SJCRH30 (cell line): ENCODE measurements around the gene GRB7. TPM values are rescaled to one million over a fixed set of nuclear protein-coding genes. Genes with fewer than 3 reads are reported as not detected.
"Not testable (repeated sequence)": the region's sequence is repeated elsewhere in the genome, so short reads cannot be mapped to it uniquely, and the experiment has no call there.

Experiments
- DNase-seq, 2 experiments: peaks; one replicate each; pipeline ENCODE4 v3.0.0-alpha.2; 2015 to 2020
- H3K27ac ChIP-seq: fragments of 250-450 bp; sonication (Bioruptor Pico); 2 replicates; pipeline ENCODE4 v1.5.1; 2020; ENCODE audit warnings: mild to moderate bottlenecking, moderate library complexity
- H3K27me3 ChIP-seq: fragments of 250-450 bp; sonication (Bioruptor Pico); 2 replicates; pipeline ENCODE4 v1.5.1; 2020; ENCODE audit warnings: mild to moderate bottlenecking, moderate library complexity
- H3K36me3 ChIP-seq: fragments of 250-450 bp; sonication (Bioruptor Pico); 2 replicates; pipeline ENCODE4 v1.5.1; 2020; ENCODE audit warnings: mild to moderate bottlenecking, moderate library complexity
- H3K4me1 ChIP-seq: fragments of 250-450 bp; sonication (Bioruptor Pico); 2 replicates; pipeline ENCODE4 v1.5.1; 2020; ENCODE audit warnings: mild to moderate bottlenecking, moderate library complexity
- H3K4me3 ChIP-seq: fragments of 250-450 bp; sonication (Bioruptor Pico); 2 replicates; pipeline ENCODE4 v1.5.1; 2020; ENCODE audit warnings: mild to moderate bottlenecking, moderate library complexity
- H3K9me3 ChIP-seq: fragments of 250-450 bp; sonication (Bioruptor Pico); replicated peaks from 2 replicates; pipeline ENCODE4 v1.5.1; 2020; ENCODE audit warnings: mild to moderate bottlenecking, moderate library complexity
- total RNA-seq: library from RNA; depleted of rRNA; stranded (reverse); fragments of >200 nt; shearing (Covaris generic); gene quantifications from 2 replicates; pipeline ENCODE4 v1.2.3, GENCODE V29; 2014

The GRB7 gene
- total RNA-seq, 1 experiment from 2014 or later, result not detected

DNA sequence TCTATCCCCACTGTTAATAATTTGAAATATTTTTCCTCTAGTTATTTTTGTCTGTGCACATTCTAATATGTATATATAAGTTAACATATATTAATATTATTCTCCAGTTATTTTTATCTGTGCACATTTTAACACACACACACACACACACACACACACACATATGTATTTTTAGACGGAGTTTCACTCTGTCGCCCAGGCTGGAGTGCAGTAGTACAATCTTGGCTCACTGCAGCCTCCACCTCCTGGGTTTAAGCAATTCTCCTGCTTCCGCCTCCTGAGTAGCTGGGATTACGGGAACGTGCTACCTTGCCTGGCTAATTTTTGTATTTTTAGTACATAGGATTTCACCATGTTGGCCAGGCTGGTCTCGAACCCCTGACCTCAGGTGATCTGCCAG is 20.1 kb upstream of the GRB7 start:
- Histone ChIP-seq H3K4me3 (no peak overlapping the region), H3K9me3 (no peaks in the 10 kb centered on the region), H3K4me1 (no peaks in the 10 kb centered on the region), H3K27me3 (no peaks in the 10 kb centered on the region), H3K36me3 (no peaks in the 10 kb centered on the region), H3K27ac (no peak overlapping the region)
- DNase-seq, result no peak

DNA sequence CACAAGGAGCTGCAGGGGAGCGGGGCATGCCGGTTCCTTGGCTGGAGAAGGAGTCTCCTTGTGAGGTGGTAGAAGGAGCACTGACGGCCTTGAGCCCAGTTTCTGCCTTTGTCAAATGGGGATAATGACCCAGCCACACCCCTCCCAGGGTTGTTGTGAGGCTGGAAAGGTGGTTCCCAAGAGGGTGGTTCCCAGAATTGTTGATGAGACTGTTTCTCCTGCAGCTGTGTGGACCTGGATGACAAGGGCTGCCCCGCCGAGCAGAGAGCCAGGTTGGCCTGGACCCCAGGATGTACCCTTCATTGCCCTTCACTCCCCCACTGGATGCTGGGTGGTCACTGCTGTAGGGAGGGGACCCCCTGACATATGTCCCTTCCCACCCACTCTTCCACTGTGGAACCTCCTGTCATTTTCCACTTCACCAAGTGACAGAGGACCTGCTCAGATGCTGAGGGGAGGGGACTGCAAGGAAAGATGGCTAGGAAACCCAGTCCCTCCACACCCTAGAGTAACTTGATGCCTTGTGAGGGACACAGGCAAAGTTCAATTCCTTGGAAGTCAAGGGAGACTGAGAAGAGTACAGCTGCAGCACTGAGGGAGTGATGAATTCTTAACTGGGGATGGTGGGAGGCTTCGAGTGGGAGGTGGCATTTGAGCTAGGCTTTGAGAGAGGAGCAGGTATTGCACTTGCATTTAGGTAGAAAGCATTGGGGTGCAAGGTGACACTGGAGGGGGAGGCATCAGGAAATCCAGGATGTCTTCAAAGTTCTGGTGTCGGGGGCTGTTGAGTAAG is 18.0 kb upstream of the GRB7 start:
- Histone ChIP-seq H3K36me3 (no peaks in the 10 kb centered on the region), H3K4me1 (no peaks in the 10 kb centered on the region), H3K4me3 (no peak overlapping the region), H3K27ac (no peak overlapping the region), H3K9me3 (no peaks in the 10 kb centered on the region), H3K27me3 (no peaks in the 10 kb centered on the region)
- no peak for DNase-seq

DNA sequence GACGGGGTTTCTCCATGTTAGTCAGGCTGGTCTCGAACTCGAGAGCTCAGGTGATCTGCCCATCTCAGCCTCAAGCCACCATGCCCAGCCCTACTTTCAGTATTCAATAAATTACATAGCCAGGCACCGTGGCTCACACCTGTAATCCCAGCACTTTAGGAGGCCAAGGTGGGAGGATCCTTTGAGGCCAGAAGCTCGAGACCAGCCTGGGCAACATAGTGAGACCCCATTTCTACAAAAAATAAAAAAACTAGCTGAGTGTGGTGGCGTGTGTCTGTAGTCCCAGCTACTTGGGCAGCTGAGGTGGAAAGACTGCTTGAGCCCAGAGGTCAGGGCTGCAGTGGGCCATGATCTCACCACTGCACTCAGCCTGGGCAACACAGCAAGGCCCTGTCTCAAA is 15.6 kb upstream of the GRB7 start:
- H3K4me3 ChIP-seq, result no peak overlapping the region
- no peak for DNase-seq
- H3K9me3 ChIP-seq, result no peaks in the 10 kb centered on the region
- H3K4me1 ChIP-seq, result no peaks in the 10 kb centered on the region
- H3K36me3 ChIP-seq, result no peaks in the 10 kb centered on the region
- H3K27ac ChIP-seq, result no peak overlapping the region
- no peaks in the 10 kb centered on the region for H3K27me3 ChIP-seq

DNA sequence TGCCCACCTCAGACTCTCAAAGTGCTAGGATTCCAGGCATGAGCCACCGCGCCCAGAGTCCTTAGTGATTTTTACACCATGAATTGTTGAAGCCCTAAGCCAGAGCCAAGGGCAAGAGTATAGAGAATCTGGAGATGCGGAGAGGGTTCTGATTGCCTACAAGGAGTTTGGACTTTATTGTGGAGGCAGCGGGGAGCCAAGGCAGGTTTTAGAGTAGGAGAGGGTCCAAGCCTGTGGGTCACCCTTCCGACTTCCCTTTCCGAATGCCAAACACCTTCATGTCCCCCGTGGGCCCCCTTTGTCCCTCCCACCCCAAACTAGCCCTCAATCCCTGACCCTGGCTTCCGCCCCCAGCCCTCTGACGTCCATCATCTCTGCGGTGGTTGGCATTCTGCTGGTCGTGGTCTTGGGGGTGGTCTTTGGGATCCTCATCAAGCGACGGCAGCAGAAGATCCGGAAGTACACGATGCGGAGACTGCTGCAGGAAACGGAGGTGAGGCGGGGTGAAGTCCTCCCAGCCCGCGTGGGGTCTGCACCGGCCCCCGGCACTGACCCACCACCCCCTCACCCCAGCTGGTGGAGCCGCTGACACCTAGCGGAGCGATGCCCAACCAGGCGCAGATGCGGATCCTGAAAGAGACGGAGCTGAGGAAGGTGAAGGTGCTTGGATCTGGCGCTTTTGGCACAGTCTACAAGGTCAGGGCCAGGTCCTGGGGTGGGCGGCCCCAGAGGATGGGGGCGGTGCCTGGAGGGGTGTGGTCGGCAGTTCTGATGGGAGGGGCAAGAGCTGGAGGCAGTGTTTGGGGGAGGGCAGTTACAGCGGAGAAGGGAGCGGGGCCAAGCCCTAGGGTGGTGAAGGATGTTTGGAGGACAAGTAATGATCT is 14.5 kb upstream of the GRB7 start:
- Histone ChIP-seq H3K9me3 (no peaks in the 10 kb centered on the region), H3K27me3 (no peaks in the 10 kb centered on the region), H3K4me1 (no peaks in the 10 kb centered on the region), H3K4me3 (no peak overlapping the region), H3K36me3 (no peaks in the 10 kb centered on the region), H3K27ac (no peak overlapping the region)
- no peak for DNase-seq

DNA sequence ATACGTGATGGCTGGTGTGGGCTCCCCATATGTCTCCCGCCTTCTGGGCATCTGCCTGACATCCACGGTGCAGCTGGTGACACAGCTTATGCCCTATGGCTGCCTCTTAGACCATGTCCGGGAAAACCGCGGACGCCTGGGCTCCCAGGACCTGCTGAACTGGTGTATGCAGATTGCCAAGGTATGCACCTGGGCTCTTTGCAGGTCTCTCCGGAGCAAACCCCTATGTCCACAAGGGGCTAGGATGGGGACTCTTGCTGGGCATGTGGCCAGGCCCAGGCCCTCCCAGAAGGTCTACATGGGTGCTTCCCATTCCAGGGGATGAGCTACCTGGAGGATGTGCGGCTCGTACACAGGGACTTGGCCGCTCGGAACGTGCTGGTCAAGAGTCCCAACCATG is 13.0 kb upstream of the GRB7 start:
- no peaks in the 10 kb centered on the region for H3K36me3 ChIP-seq
- DNase-seq, result no peak
- no peaks in the 10 kb centered on the region for H3K9me3 ChIP-seq
- no peaks in the 10 kb centered on the region for H3K27me3 ChIP-seq
- no peak overlapping the region for H3K27ac ChIP-seq
- no peak overlapping the region for H3K4me3 ChIP-seq
- no peaks in the 10 kb centered on the region for H3K4me1 ChIP-seq

DNA sequence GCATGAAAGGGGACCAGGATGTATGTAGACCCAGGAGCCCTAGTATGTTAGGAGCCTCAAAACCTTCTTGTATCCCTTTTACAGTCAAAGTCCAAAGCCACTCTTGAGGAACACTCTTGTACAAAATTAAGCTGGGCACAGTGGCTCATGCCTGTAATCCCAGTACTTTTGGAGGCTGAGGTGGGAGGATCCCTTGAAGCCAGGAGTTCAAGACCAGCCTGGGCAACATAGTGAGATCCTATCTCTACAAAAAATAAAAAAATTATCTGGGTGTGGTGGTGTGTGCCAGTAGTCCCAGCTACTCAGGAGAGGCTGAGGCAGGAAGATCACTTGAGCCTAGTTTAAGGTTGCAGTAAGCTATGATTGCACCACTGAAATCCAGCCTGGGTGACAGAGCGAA is 11.8 kb upstream of the GRB7 start:
- DNase-seq, H3K36me3 ChIP-seq, H3K4me1 ChIP-seq, H3K9me3 ChIP-seq, H3K4me3 ChIP-seq, H3K27ac ChIP-seq, H3K27me3 ChIP-seq: not testable (repeated sequence)

DNA sequence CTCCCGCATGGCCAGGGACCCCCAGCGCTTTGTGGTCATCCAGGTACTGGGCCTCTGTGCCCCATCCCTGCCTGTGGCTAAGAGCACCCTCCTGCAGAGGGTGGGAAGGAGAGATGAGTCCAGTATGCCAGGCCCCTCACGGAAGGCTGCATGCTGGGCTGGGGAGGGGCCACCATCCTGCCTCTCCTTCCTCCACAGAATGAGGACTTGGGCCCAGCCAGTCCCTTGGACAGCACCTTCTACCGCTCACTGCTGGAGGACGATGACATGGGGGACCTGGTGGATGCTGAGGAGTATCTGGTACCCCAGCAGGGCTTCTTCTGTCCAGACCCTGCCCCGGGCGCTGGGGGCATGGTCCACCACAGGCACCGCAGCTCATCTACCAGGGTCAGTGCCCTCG is 11.1 kb upstream of the GRB7 start:
- no peak for DNase-seq
- no peaks in the 10 kb centered on the region for H3K4me1 ChIP-seq
- H3K9me3 ChIP-seq, result no peaks in the 10 kb centered on the region
- no peak overlapping the region for H3K4me3 ChIP-seq
- H3K36me3 ChIP-seq, result no peaks in the 10 kb centered on the region
- no peak overlapping the region for H3K27ac ChIP-seq
- no peaks in the 10 kb centered on the region for H3K27me3 ChIP-seq

DNA sequence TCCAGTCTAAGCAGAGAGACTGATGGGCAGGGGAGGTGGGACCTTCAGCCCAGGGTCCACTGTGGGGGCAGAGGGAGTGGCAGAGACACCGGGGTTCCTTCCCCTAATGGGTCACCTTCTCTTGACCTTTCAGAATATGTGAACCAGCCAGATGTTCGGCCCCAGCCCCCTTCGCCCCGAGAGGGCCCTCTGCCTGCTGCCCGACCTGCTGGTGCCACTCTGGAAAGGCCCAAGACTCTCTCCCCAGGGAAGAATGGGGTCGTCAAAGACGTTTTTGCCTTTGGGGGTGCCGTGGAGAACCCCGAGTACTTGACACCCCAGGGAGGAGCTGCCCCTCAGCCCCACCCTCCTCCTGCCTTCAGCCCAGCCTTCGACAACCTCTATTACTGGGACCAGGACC is 10.2 kb upstream of the GRB7 start:
- no peak overlapping the region for H3K4me3 ChIP-seq
- no peaks in the 10 kb centered on the region for H3K36me3 ChIP-seq
- H3K27me3 ChIP-seq, result no peaks in the 10 kb centered on the region
- no peak for DNase-seq
- H3K4me1 ChIP-seq, result no peaks in the 10 kb centered on the region
- no peak overlapping the region for H3K27ac ChIP-seq
- H3K9me3 ChIP-seq, result no peaks in the 10 kb centered on the region

DNA sequence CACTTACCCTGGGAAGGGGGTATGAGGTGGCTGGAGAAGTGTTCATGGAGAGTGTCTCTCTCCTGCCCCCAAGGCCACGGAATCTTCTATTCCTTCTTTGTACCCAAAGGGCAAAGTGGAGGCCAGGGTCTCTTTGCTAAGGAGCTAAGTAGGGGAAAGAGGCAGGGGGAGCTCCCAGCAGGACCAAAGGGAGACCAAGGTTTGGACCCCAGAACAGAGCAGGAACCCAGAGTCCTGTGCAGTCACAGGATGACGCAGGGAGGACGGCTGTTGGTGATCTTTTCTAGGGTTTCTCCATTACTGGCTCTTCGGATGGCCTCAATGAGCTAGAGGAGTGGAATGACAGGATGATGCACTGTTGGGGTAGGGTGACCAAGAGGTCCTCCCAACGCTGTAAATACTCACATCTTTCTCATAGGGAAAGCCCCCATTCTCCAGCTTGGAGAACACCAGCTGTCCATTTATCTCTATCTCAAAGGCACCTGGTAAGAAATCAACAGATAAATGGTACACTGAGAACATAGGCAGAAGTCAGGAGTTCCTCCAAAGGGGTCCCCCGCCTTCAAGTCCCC is 8.4 kb upstream of the GRB7 start:
- Histone ChIP-seq H3K27ac (no peak overlapping the region), H3K27me3 (no peaks in the 10 kb centered on the region), H3K36me3 (no peaks in the 10 kb centered on the region), H3K9me3 (no peaks in the 10 kb centered on the region), H3K4me3 (peak overlapping the region; percentile 68; the same call in 1 of the 2 replicates), H3K4me1 (no peaks in the 10 kb centered on the region)
- no peak for DNase-seq

DNA sequence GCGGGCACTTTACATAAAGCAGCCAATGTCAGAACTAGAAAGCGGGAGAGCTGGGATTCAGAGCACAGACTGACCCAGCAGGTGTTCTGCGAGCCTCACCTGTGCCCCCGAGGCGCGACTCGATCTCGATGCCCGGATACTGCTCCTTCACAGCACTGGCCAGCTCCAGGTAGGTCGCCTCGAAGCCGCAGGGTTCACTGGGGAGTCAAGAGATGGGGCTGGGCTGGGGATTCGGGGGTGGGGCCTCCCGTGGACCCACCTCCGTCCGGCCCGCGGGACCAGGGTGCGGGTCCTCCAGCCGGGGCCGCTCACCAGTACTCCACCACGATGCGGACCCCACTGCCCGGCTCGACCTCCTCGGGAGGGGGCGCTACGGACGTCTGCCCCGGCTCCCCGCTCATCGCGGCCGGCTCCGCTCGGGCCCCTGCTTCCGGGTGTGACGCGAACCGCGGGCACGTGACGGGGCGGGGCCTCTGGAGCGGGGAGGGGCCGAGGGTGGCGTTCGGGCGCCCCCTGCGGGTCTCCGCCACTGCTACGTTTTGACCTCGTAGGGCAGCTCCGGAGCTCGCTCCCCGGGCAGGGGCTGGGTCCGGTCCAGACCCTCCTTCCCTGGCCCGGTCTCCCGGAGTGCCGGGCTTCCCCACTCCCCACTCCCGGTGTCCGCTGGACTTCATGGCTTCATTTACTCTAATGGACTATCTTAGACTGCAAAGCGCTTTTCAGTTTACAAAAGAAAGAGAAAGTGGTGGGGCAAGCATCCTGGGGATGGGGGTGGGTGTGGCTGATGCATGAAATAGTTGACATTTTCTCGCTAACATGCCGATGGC is 7.4 kb upstream of the GRB7 start, which contains the start of gene MIEN1:
TSS of gene MIEN1 (minus strand) at position 438 of the 827 bp plus-strand sequence. CDS start at position 401, 37 bp downstream.
- Histone ChIP-seq H3K9me3 (no peaks in the 10 kb centered on the region), H3K4me3 (peak within 1 kb of the TSS; percentile 68), H3K27me3 (no peaks in the 10 kb centered on the region), H3K27ac (peak within 1 kb of the TSS; percentile 38), H3K36me3 (no peaks in the 10 kb centered on the region), H3K4me1 (no peaks in the 10 kb centered on the region)
- DNase-seq, result peak; percentile 87 to 90

DNA sequence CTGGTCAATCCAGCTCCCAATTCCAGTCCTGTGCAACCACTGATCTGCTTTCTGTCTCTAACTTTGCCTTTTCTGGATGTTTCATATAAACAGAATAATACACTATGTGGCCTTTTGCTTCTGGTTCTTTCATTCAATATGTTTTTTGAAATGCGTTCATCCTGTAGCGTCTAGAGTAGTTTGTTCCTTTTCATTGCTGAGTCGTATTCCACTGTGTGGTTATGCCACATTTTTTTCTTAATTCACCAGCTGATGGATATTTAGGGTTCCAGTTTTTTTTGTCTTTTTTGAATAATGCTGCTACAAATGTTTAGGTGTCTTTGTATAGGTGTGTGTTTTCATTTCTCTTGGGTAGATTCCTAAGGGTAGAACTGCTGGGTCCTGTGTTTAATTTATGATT is 5.2 kb upstream of the GRB7 start:
- Histone ChIP-seq H3K36me3 (no peaks in the 10 kb centered on the region), H3K4me3 (no peak overlapping the region), H3K9me3 (no peaks in the 10 kb centered on the region), H3K27me3 (no peaks in the 10 kb centered on the region), H3K4me1 (no peaks in the 10 kb centered on the region), H3K27ac (no peak overlapping the region)
- no peak for DNase-seq

DNA sequence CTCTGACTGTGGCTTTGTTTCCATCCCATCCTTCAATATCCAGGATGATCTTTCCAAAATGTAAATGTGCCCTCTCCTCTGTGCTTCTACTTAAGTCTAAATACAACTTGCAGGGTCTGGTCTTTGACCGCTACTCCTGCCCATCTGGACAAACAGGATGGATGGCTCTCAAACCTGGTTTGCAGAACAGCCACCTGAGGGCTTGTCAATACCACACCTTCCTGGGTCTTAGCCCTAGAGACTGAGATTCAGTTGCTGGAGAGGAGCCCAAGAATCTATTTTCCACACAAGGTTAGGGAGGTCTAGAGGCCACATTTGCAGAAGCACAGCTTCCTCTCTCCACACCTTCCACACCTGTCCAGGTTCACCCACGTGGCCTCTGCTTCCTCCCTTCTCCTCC is 1.9 kb upstream of the GRB7 start:
- no peaks in the 10 kb centered on the region for H3K9me3 ChIP-seq
- H3K4me1 ChIP-seq, result peaks cover 3% of the 10 kb centered on the region; the same call in 1 of the 2 replicates
- H3K36me3 ChIP-seq, result no peaks in the 10 kb centered on the region
- peaks cover 21% of the 10 kb centered on the region for H3K27me3 ChIP-seq
- no peak overlapping the region for H3K4me3 ChIP-seq
- no peak overlapping the region for H3K27ac ChIP-seq
- no peak for DNase-seq

DNA sequence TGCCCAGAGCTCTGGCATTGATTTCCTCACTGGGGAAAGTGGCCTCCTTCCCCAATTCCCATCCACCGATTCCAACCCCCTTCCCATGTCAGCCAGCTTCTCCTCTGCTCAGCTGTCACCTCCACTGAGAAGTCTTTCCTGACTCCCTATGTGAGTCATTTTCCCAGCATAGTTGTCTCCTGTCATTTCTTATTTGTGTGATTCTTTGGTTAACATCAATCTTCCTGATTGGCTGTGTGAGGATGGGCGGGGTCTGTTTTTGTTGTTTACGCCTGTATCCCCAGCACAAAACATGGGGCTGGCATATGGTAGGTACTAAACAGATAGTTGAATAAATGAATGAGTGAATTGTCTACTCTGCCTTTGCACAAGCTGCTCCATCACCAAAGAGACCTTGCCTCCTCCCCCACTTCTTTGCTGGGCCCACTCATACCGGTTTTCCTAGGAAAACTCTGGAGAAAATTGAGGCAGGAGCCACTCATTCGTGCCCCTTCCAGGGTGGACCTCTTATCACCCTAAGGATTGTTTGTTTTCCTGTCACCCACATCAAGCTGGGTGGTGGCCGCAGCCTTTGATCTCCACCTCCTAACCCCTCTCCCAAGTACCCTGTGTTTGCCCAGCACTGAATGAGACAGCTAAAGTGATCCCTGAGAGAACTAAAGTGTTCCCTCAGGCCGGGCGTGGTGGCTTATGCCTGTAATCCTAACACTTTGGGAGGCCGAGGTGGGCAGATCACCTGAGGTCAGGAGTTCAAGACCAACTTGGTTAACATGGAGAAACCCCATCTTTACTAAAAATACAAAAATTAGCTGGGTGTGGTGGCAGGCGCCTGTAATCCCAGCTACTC is 1.2 kb upstream of the GRB7 start:
- H3K9me3 ChIP-seq, result no peaks in the 10 kb centered on the region
- no peak overlapping the region for H3K27ac ChIP-seq
- peaks cover 28% of the 10 kb centered on the region for H3K27me3 ChIP-seq
- no peak for DNase-seq
- peaks cover 3% of the 10 kb centered on the region; the same call in 1 of the 2 replicates for H3K4me1 ChIP-seq
- H3K36me3 ChIP-seq, result no peaks in the 10 kb centered on the region
- no peak overlapping the region for H3K4me3 ChIP-seq
